Ishikawa (cell line): ENCODE results near the gene ARHGAP26.

ENCODE experiments used
- CEBPB ChIP-seq: IDR thresholded peaks from 2 replicates; pipeline ENCODE4 v1.6.1; 2012
- CREB1 ChIP-seq: IDR thresholded peaks from 2 replicates; pipeline ENCODE4 v1.6.1; 2012; ENCODE audit warnings: low read depth
- EGR1 ChIP-seq: IDR thresholded peaks from 2 replicates; pipeline ENCODE4 v1.6.1; 2012
- EP300 ChIP-seq: IDR thresholded peaks from 2 replicates; pipeline ENCODE4 v1.6.1; 2012; ENCODE audit warnings: borderline replicate concordance
- FOXM1 ChIP-seq: IDR thresholded peaks from 2 replicates; pipeline ENCODE4 v1.6.1; 2012; ENCODE audit warnings: low read depth, borderline replicate concordance
- NFIC ChIP-seq: IDR thresholded peaks from 2 replicates; pipeline ENCODE4 v1.6.1; 2012
- RAD21 ChIP-seq: IDR thresholded peaks from 2 replicates; pipeline ENCODE4 v1.6.1; 2012; ENCODE audit warnings: low read depth
- REST ChIP-seq: IDR thresholded peaks from 2 replicates; pipeline ENCODE4 v1.6.1; 2012; ENCODE audit warnings: low read depth, mild to moderate bottlenecking
- TAF1 ChIP-seq: IDR thresholded peaks from 2 replicates; pipeline ENCODE4 v1.6.1; 2012; ENCODE audit warnings: low read depth, mild to moderate bottlenecking
- TCF12 ChIP-seq: IDR thresholded peaks from 2 replicates; pipeline ENCODE4 v1.6.1; 2012; ENCODE audit warnings: low read depth
- TEAD4 ChIP-seq: IDR thresholded peaks from 2 replicates; pipeline ENCODE4 v1.6.1; 2012
- YY1 ChIP-seq: IDR thresholded peaks from 2 replicates; pipeline ENCODE4 v1.6.1; 2012; ENCODE audit warnings: low read depth
- ZBTB7A ChIP-seq: IDR thresholded peaks from 2 replicates; pipeline ENCODE4 v1.6.1; 2012; ENCODE audit warnings: low read depth
- TF ChIP-seq, protein P1 (sequence below): IDR thresholded peaks from 2 replicates; pipeline ENCODE4 v1.6.1; 2012
- TF ChIP-seq, protein P2 (sequence below): IDR thresholded peaks from 2 replicates; pipeline ENCODE4 v1.6.1; 2012

Gene ARHGAP26

GRCh38 chr5:143129203-143129602, 359.0 kb downstream of the ARHGAP26 start:
- TF ChIP-seq EGR1: no peak
- no peak for TF ChIP-seq ZBTB7A
- no peak for TF ChIP-seq CREB1
- TF ChIP-seq TCF12: no peak
- TF ChIP-seq, protein P1, sequence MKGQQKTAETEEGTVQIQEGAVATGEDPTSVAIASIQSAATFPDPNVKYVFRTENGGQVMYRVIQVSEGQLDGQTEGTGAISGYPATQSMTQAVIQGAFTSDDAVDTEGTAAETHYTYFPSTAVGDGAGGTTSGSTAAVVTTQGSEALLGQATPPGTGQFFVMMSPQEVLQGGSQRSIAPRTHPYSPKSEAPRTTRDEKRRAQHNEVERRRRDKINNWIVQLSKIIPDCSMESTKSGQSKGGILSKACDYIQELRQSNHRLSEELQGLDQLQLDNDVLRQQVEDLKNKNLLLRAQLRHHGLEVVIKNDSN: no peak
- no peak for TF ChIP-seq YY1
- no peak for TF ChIP-seq EP300
- no peak for TF ChIP-seq REST
- no peak for TF ChIP-seq NFIC
- TF ChIP-seq RAD21: no peak
- no peak for TF ChIP-seq TEAD4
- no peak for TF ChIP-seq FOXM1
- TF ChIP-seq TAF1: no peak
- TF ChIP-seq CEBPB: no peak

DNA sequence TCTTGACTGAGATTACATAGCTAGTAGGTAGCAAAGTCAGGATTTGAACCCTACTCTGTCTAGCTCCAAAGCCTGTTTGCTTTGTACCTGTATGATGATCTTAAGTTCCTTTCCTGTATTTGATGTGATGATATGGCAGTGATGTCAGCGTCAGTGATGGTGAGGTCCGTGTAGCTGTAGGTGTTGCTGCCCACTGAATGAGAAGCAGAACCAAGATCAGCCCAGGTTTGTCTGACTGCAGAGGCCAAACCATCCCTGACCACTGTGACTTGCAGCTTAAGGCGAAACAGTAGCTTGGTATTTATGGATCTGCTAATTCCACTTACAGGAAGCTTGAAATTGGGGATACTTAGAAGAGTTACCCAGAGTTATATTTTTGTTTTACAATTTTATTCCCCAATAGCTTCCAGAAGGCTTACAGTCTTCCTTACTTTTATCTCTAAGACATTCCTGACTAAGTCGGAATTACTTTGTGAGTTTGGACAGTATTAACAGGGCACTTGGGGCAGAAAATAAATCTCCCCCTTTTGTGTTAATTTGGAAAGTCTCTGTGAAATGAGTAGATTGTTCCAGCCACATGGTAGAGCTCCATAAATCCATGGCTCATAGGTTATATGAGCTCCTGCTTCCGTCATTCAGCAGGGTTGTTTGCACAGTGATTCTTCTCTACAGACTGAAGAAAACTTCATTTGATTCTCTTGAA, 359.9 kb downstream of the ARHGAP26 start:
- TF ChIP-seq EP300: no peak
- TF ChIP-seq REST: no peak
- TF ChIP-seq CEBPB: no peak
- TF ChIP-seq, protein P1: no peak
- no peak for TF ChIP-seq TEAD4
- TF ChIP-seq CREB1: no peak
- no peak for TF ChIP-seq YY1
- TF ChIP-seq FOXM1: no peak
- no peak for TF ChIP-seq ZBTB7A
- TF ChIP-seq TAF1: no peak
- no peak for TF ChIP-seq NFIC

DNA sequence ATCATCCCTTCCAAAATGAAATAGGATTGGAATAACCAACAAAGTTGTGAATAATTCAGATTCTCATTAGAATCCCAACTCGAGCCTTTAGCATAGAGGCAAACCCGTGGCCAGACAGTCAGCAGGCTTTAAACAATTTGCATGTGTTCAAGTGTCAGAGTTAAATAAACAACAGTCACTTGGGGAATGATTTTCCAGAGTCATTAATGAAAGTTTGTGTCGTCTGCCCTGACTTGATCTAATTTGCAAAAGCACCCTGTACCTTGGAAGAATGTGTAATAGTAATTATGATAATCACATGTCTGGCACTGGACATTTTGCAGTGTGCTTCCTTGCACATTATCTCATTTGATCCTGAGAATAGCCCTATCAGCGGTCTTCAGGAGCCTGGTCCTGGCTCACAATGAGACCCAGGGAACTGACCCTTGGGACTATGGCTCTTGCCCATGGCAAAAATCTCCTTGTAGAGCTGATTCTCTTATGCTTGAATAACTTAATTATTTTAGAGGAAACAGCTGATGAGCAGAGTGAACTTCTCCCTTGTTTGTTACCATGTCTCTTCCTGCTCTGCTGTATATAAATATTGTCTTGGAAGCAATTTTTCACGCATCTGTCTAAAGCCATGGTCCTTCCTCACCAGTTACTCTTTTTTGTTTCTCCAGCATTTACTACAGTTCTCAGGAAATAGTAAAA, 360.6 kb downstream of the ARHGAP26 start:
- TF ChIP-seq FOXM1 (no peak), YY1 (no peak), TAF1 (no peak), EP300 (no peak), REST (no peak), TEAD4 (no peak), NFIC (no peak), ZBTB7A (no peak), CEBPB (no peak), RAD21 (no peak), EGR1 (no peak)
- TF ChIP-seq, protein P1: no peak

GRCh38 chr5:143131972-143132371, 361.8 kb downstream of the ARHGAP26 start:
- TF ChIP-seq RAD21 (no peak), REST (no peak), CREB1 (no peak), TAF1 (no peak), EGR1 (no peak), CEBPB (no peak), ZBTB7A (no peak), EP300 (no peak), TCF12 (no peak), YY1 (no peak)
- TF ChIP-seq, protein P2, sequence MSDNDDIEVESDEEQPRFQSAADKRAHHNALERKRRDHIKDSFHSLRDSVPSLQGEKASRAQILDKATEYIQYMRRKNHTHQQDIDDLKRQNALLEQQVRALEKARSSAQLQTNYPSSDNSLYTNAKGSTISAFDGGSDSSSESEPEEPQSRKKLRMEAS: no peak
- TF ChIP-seq, protein P1: no peak
